ENCODE data around the gene TALDO1.
"Not testable (repeated sequence)": the region's sequence is repeated elsewhere in the genome, so short reads cannot be mapped to it uniquely, and the experiment has no call there.

Gene TALDO1

GRCh38 chr11:719214-720016 is 27.8 kb upstream of the TALDO1 start:
- DNase-seq = no peak

- no peak for DNase-seq
These were observed 27.1 kb upstream of the TALDO1 start for GRCh38 chr11:720017-720641.

- peak; percentile 28 for DNase-seq
These were observed 26.5 kb upstream of the TALDO1 start for GRCh38 chr11:720642-721246.

GRCh38 chr11:721247-721740 is 26.0 kb upstream of the TALDO1 start:
- no peak for DNase-seq

- peak; percentile 33 for DNase-seq
These were observed 25.4 kb upstream of the TALDO1 start for GRCh38 chr11:721741-722345.

- DNase-seq = no peak
These were observed 24.9 kb upstream of the TALDO1 start for GRCh38 chr11:722346-722811.

GRCh38 chr11:723120-723883 is 24.0 kb upstream of the TALDO1 start:
- DNase-seq = peak; percentile 51

GRCh38 chr11:724049-724777 is 23.1 kb upstream of the TALDO1 start:
- DNase-seq = no peak

- DNase-seq = no peak
These were observed 22.4 kb upstream of the TALDO1 start for GRCh38 chr11:724778-725386.

GRCh38 chr11:725624-726202 is 21.6 kb upstream of the TALDO1 start:
- DNase-seq = no peak

GRCh38 chr11:726278-727220 is 20.7 kb upstream of the TALDO1 start:
- no peak for DNase-seq

- DNase-seq = no peak
These were observed 20.0 kb upstream of the TALDO1 start for GRCh38 chr11:727281-727701.

- DNase-seq = peak; percentile 76
These were observed 19.2 kb upstream of the TALDO1 start for GRCh38 chr11:727859-728748.

- no peak for DNase-seq
These were observed 18.3 kb upstream of the TALDO1 start for GRCh38 chr11:728901-729491.

GRCh38 chr11:729492-730074 is 17.7 kb upstream of the TALDO1 start:
- DNase-seq = no peak

GRCh38 chr11:733072-733471 is 14.2 kb upstream of the TALDO1 start:
- DNase-seq = no peak

- DNase-seq = not testable (repeated sequence)
These were observed 12.7 kb upstream of the TALDO1 start for GRCh38 chr11:734541-734940.

- no peak for DNase-seq
These were observed 9.9 kb upstream of the TALDO1 start for GRCh38 chr11:737366-737765.
